Measurements from ENCODE around the gene TSHB. TPM values are rescaled to one million over a fixed set of nuclear protein-coding genes. Genes with fewer than 3 reads are reported as not detected.

Gene TSHB
- total RNA-seq, 6 experiments from 2014 or later, result not detected

DNA sequence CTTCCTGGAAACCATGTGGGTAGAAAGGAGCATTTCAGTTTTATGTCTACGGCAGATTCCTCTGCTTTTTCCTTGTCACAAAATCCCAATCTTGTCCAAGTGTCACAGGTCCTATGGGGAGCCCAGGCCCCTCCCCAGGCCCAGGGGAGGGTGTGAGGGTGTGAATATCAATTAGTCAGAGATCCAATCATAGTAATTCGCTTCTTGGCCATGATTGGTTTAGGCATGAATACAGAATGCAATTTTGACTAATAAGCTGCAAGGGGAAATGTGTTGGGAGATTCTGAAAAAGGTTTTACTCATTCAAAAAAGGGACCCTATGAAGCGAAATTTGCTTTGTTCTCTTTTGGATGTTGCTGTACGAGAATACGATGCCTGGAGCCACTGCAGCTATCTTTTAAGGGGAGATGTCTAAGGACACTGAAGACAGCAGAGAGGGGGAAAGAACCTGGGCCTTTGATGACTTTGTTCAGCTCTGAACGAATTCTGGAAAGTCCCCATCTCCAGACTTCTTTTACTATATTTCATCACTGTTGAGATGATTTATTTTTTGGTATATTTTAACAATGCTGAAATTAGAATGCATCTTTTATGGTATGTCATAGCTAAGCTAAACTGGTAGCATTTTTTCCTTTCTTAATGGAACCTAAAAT, 41.5 kb downstream of the TSHB start:
- Mint-ChIP-seq H3K4me3 (no peak overlapping the region), H3K27me3 (ENCODE audit: insufficient read depth) (peaks cover 2% of the 10 kb centered on the region), H3K36me3 (ENCODE audit: low read depth) (no peaks in the 10 kb centered on the region), H3K9me3 (no peaks in the 10 kb centered on the region), H3K4me1 (ENCODE audit: low read depth) (peaks cover 47% of the 10 kb centered on the region), H3K27ac (no peak overlapping the region)
- TF ChIP-seq, protein P1, sequence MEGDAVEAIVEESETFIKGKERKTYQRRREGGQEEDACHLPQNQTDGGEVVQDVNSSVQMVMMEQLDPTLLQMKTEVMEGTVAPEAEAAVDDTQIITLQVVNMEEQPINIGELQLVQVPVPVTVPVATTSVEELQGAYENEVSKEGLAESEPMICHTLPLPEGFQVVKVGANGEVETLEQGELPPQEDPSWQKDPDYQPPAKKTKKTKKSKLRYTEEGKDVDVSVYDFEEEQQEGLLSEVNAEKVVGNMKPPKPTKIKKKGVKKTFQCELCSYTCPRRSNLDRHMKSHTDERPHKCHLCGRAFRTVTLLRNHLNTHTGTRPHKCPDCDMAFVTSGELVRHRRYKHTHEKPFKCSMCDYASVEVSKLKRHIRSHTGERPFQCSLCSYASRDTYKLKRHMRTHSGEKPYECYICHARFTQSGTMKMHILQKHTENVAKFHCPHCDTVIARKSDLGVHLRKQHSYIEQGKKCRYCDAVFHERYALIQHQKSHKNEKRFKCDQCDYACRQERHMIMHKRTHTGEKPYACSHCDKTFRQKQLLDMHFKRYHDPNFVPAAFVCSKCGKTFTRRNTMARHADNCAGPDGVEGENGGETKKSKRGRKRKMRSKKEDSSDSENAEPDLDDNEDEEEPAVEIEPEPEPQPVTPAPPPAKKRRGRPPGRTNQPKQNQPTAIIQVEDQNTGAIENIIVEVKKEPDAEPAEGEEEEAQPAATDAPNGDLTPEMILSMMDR (IDR thresholded peaks at IDR 0.05), result no peak
- DNase-seq, result no peak

DNA sequence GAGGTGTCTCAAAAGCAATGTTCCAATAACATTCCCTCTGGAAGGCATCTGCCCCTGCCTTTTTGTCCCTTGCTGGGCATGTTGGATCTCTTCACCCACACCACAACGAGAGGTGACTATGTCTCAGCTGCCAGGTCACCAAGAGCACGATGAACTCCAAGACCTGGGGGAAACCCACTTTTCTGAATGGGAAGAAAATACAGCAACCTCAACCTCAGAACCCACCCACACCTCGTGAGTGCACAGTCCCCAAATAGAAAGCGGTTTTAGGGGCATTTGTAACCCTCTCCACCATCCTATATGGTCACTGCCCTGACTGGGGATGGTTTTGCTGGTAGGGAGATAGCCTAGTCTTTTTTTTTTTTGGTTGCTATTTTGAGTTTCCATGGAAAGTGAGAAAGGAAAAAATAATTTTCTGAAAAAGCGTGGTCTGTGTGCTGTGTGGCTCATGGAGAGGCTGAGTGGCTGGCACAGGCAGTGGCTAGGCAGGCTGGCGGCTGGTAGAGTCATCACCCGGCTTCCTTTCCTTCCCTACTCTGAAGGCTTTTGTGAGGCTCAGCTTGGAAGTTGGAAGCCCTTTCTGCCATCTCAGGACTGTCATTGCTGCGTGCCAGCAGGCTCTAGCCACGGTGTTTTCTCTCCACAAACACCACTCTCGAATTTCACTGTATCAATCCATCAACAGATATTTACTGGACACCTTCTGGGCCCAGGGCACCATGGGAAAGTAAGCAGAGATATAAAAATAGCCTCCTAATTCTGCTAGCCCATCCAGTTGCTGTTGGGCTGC, 43.9 kb downstream of the TSHB start:
- Mint-ChIP-seq H3K4me1 (ENCODE audit: low read depth) (peaks cover 50% of the 10 kb centered on the region), H3K4me3 (no peak overlapping the region), H3K27me3 (ENCODE audit: insufficient read depth) (peaks cover 13% of the 10 kb centered on the region), H3K27ac (no peak overlapping the region), H3K9me3 (no peaks in the 10 kb centered on the region), H3K36me3 (ENCODE audit: low read depth) (no peaks in the 10 kb centered on the region)
- DNase-seq, result no peak
- TF ChIP-seq, protein P1 (IDR thresholded peaks at IDR 0.05), result no peak

DNA sequence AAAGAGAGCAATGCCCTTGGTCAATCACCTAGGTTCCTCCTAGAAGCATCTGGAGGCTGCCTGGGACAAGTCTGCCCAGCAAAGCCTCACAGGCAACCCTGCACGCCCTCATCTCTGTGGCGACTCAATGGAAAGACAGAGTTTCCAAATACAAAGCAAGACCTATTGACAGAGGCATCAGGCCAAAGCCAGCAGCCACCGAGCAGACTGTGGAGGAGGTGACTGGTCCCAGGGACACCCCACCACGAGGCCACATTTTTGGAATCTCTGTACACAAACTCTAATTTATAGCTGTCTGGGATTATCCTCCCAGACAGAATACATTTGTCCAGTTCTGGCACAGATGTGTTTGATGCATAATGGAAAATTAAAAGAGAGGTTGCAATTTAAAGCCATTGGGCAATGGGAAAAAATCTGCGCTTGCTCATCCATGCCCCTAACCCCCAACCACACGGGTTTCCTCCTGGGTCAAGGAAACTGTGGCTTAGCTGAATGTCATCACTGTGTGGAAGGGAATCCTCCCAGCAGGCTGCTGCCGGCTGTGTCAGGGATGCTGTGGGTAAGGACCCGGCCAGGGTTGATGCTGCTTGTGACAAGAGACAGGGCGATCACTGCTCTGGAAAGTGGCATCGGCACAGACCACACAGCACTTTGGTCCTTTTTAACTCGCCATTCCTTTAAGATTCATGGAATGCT, 45.4 kb downstream of the TSHB start:
- no peak overlapping the region for H3K4me3 Mint-ChIP-seq
- H3K4me1 Mint-ChIP-seq (ENCODE audit: low read depth), result peaks cover 35% of the 10 kb centered on the region
- peaks cover 13% of the 10 kb centered on the region for H3K27me3 Mint-ChIP-seq (ENCODE audit: insufficient read depth)
- no peak overlapping the region for H3K27ac Mint-ChIP-seq
- TF ChIP-seq, protein P1 (IDR thresholded peaks at IDR 0.05), result no peak
- no peak for DNase-seq
- no peaks in the 10 kb centered on the region for H3K9me3 Mint-ChIP-seq
- no peaks in the 10 kb centered on the region for H3K36me3 Mint-ChIP-seq (ENCODE audit: low read depth)

DNA sequence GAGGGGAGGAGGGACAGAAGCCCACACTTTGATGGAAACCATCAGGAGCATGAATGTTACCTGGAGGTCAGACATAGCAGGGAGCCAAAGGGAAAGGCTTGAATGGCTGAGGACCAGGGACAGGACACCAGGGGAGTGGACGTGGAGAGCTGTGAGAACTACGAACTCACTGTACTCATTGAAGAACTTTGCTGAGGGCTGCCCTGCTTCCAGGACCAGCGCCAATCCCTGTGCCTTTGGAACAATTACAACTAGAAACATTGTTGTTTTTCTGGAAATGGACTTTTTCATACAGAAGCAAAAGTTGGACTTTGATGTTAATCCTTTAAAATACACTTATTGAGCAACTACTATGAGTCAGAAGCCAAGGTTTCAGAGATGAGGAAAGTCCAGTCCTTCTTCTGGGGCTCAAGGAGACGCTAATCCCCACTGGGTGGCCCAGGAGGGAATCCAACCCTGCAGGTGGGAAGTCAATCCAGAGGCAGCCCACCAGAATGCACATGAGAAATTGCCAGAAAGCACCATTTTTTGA, 46.8 kb downstream of the TSHB start:
- TF ChIP-seq, protein P1 (IDR thresholded peaks at IDR 0.05), result no peak
- Mint-ChIP-seq H3K9me3 (no peaks in the 10 kb centered on the region), H3K36me3 (ENCODE audit: low read depth) (no peaks in the 10 kb centered on the region), H3K4me1 (ENCODE audit: low read depth) (peaks cover 27% of the 10 kb centered on the region), H3K4me3 (no peak overlapping the region), H3K27me3 (ENCODE audit: insufficient read depth) (peaks cover 12% of the 10 kb centered on the region), H3K27ac (no peak overlapping the region)
- peak; percentile 9 for DNase-seq

DNA sequence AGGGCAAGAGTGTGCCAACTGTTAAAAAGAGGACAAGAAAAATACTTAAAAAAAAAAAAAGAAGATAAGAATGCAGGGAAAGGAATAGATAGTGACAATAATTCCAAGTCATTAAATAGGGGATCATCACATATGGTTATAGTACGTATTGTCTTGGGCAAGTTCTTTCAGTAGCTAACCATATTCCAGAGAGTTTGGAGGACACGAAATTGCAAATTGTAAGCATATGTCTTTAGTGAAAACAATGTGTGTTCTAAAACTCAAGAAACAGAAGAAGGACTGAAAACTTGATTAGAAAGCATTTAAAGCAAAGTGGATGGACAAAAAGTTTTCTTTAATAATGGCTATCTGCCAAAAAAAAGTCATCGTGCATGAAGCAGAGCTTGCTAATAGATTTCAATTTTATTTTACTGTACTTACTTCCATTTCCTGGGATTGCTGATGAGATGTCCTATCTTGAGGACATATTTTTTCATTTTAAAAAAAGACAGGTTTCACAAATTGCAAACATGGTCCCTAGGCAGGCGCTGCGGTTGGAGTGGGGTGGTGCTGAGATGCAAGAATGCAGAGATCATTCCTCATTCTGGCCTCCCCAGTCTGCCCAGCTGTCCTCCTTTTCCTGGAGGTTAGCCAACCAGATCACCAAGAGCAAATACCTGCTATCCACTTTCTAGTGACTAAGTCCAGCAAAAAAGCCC, 47.8 kb downstream of the TSHB start:
- peaks cover 27% of the 10 kb centered on the region for H3K4me1 Mint-ChIP-seq (ENCODE audit: low read depth)
- no peak overlapping the region for H3K27ac Mint-ChIP-seq
- no peak for DNase-seq
- H3K27me3 Mint-ChIP-seq (ENCODE audit: insufficient read depth), result peaks cover 12% of the 10 kb centered on the region
- no peak overlapping the region for H3K4me3 Mint-ChIP-seq
- no peaks in the 10 kb centered on the region for H3K9me3 Mint-ChIP-seq
- no peaks in the 10 kb centered on the region for H3K36me3 Mint-ChIP-seq (ENCODE audit: low read depth)
- TF ChIP-seq, protein P1 (IDR thresholded peaks at IDR 0.05), result no peak

Data from HFFc6 (cell line).